SKM-1 treated with dmso at 0.1 percent for 144 hours (cell line): ENCODE results near the gene CFHR4.
"Not testable (repeated sequence)": the region's sequence is repeated elsewhere in the genome, so short reads cannot be mapped to it uniquely, and the experiment has no call there.

Experiments
- DNase-seq: peaks from one replicate; lab custom pipeline; 2025; ENCODE audit not compliant: unreplicated experiment; lab: John Stamatoyannopoulos, UW

CFHR4 gene

DNA sequence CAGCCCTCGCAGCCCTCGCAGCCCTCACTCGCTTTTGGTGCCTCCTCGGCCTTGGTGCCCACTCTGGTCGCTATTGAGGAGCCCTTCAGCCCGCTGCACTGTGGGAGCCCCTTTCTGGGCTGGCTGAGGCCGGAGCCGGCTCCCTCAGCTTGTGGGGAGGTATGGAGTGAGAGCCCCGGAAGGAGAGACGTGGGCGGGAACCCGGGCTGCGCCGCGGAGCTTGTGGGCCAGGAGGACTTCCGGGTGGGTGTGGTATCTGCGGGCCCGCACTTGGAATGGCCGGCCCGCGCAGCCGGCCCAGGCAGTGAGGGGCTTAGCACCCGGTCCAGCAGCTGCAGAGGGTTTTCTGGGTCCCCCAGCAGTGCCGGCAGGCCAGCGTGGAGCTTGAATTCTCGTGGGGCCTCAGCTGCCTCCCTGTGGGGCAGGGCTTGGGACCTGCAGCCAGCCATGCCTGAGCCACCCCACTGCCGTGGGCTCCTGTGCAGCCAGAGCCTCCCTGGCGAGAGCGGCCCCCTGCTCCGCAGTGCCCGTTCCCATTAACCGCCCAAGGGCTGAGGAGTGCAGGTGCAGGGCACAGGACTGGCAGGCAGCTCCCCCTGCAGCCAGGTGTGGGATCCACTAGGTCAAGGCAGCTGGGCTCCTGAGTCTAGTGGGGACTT lies 45.8 kb downstream of the CFHR4 start:
- DNase-seq, result no peak

DNA sequence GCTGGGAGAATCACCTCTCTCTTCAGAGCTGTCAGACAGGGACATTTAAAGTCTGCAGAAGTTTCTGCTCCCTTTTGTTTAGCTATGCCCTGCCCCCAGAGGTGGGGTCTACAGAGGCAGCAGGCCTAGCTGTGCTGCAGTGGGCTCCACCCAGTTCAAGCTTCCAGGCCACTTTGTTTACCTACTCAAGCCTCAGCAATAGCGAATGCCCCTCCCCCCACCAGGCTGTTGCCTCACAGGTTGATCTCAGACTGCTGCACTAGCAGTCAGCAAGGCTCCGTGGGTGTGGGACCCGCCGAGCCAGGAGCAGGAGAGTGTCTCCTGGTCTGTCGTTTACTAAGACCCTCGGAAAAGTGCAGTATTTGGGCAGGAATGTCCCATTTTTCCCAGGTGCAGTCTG lies 53.6 kb downstream of the CFHR4 start:
- not testable (repeated sequence) for DNase-seq

DNA sequence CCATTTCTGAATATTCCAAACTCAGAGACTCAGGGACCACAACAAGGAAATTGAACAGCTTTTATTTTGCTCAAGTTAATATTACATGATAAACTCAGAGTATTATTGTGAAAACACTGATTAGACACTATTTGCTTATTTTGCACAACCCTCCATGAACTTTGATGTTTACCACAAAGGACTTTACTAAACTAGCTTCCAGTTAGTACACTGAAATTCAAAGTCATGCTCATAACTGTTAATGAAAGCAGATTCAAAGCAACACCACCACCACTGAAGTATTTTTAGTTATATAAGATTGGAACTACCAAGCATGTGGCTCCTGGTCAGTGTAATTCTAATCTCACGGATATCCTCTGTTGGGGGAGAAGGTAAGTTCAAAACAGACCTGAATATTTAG lies 55.7 kb downstream of the CFHR4 start, which contains the start of gene CFHR2:
Gene CFHR2, plus strand, starts transcription at position 171 of the 400 bp plus-strand sequence. Its CDS starts 143 bp downstream, at position 314.
- not testable (repeated sequence) for DNase-seq

DNA sequence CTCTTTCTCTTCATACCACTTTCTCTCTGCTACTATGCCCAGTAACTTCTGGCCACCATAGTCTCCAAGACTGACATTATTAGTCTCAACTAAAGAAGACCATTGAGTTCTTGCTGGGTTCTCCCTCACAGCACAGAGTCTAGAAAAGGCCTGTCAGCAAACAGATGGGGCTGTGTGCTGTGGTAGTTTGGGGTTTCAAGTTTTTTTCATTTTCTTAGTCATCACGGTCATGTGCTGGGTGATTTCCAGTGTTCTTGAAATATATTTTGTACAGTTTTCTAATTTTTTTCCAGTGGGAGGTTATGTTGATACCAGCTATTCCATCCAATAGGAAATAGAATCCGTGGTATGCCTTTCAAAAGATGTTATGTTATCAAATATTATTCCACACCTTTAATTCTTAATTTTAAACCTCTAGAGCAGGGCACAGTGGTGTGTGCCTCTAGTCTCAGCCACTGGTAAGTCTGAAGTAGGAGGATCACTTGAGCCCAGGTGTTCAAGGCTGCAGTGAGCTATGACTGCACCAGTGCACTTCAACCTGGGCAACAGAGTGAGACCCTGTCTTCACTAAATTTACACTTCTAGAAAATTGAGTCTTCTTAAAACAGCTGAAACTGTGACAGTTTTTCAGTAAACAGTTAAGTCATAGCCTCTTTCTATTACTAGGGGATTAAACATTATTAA lies 64.0 kb downstream of the CFHR4 start:
- no peak for DNase-seq

DNA sequence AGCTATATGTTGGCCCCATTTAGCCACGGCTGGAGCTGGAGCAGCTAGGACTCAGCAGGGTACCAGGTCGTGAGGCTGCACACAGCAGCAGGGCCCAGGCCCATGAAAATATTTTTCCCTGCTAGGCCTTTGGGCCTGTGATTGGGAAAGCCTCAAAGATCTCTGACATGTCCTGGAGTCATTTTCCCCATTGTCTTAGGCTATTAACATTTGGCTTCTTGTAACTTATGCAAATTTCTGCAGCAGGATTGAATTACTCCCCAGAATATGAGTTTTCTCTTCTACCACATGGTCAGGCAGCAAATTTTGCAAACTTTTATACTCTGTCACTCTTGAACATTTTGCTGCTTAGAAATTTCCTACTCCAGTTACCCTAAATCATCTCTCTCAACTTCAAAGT lies 66.9 kb downstream of the CFHR4 start:
- DNase-seq, result no peak

DNA sequence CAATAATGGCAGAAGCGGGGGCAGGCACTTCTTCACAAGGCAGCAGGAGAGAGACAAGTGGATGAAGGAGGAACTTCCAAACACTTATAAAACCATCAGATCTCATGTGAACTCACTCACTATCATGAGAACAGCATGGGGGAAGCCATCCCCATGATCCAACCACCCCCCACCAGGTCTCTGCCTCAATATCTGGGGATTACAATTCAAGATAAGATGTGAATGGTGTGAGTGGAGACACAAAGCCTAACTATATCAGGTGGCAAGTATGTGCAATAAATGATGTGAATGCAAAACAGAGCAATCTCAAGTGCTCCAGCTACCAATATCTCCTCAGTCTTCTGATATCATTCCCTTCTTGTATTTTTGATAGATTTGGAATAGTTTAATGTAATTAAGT lies 68.1 kb downstream of the CFHR4 start:
- DNase-seq, result no peak

DNA sequence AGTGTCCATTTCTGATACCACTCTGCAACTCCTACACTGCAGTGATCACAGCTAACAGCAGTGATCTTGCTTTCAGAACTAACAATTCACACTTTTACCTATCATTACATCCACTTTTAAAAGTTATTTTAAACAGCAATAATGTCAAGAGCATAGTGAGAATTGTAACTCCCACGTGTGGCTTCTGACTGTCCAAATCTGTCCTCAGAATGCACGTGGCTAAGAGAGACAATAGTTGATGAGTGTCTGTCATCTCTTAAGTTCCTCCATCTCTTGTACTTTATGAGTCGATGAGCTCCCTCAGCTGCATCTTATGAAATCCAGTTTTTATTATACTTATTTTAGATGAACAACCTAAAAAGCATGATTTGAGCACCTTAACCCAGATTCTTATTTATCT lies 73.0 kb downstream of the CFHR4 start:
- DNase-seq, result no peak
